Anterior cingulate cortex (tissue), 58 donors: ENCODE measurements around the gene MAMDC4.
"Not testable (repeated sequence)": the region's sequence is repeated elsewhere in the genome, so short reads cannot be mapped to it uniquely, and the experiment has no call there.

ENCODE experiments used
- DNase-seq, 58 donors: peaks; one replicate each; lab custom pipeline; 2025; lab: John Stamatoyannopoulos, UW

MAMDC4 gene

GRCh38 chr9:136851941-136852663, at the start of gene MAMDC4:
Gene MAMDC4 (plus strand): TSS chr9:136852346. CDS start chr9:136852417, 71 bp downstream.
- no peak for DNase-seq

GRCh38 chr9:136803009-136803550, 49.1 kb upstream of the MAMDC4 start:
- not testable (repeated sequence) for DNase-seq

GRCh38 chr9:136803551-136804508, 48.3 kb upstream of the MAMDC4 start:
- DNase-seq: no peak

GRCh38 chr9:136804509-136805206, 47.5 kb upstream of the MAMDC4 start:
- DNase-seq: no peak

- DNase-seq: no peak
Observed at GRCh38 chr9:136805207-136805740, 46.9 kb upstream of the MAMDC4 start.

- no peak for DNase-seq
Observed at GRCh38 chr9:136806067-136806466, 46.1 kb upstream of the MAMDC4 start.

GRCh38 chr9:136806631-136807201, 45.4 kb upstream of the MAMDC4 start:
- no peak for DNase-seq

GRCh38 chr9:136807281-136808074, 44.7 kb upstream of the MAMDC4 start, which contains the start of gene RABL6:
Gene RABL6 (plus strand): TSS chr9:136807948. CDS start chr9:136808197, 249 bp downstream.
- DNase-seq: peak in 53 of 58 donors; percentile 23 to 85 (median 67)

GRCh38 chr9:136808075-136808805, 43.9 kb upstream of the MAMDC4 start:
- DNase-seq: peak in 21 of 58 donors; percentile 21 to 73 (median 61)

GRCh38 chr9:136808806-136809158, 43.4 kb upstream of the MAMDC4 start:
- no peak for DNase-seq

- DNase-seq: no peak
Observed at GRCh38 chr9:136814725-136815421, 37.3 kb upstream of the MAMDC4 start.

- DNase-seq: no peak
Observed at GRCh38 chr9:136815422-136815782, 36.7 kb upstream of the MAMDC4 start.

GRCh38 chr9:136820971-136821825, 30.9 kb upstream of the MAMDC4 start:
- peak in 1 of 58 donors; percentile 24 for DNase-seq

- DNase-seq: no peak
Observed at GRCh38 chr9:136821826-136822544, 30.2 kb upstream of the MAMDC4 start.

- DNase-seq: peak in 4 of 58 donors; percentile 15 to 40 (median 20)
Observed at GRCh38 chr9:136823136-136824046, 28.8 kb upstream of the MAMDC4 start.
